HG03097 (cell line): Measurements from ENCODE around the gene TGFBR3L.

Experiments used
- ATAC-seq: cut with Tn5 transposase; IDR thresholded peaks from one replicate; pipeline ENCODE4 v1.9.1; 2021; ENCODE audit not compliant: unreplicated experiment, low FRiP score

TGFBR3L gene

GRCh38 chr19:7903244-7904073, 11.2 kb upstream of the TGFBR3L start, which contains the start of gene MAP2K7:
Gene MAP2K7, plus strand, starts transcription at chr19:7903877. Its CDS starts 68 bp downstream, at chr19:7903945.
- ATAC-seq, result peak; percentile 83

GRCh38 chr19:7904074-7905020, 10.3 kb upstream of the TGFBR3L start:
- ATAC-seq, result peak; percentile 30

- no peak for ATAC-seq
These were observed 9.4 kb upstream of the TGFBR3L start for GRCh38 chr19:7905268-7905667.

GRCh38 chr19:7905859-7906258, 8.8 kb upstream of the TGFBR3L start:
- no peak for ATAC-seq

- no peak for ATAC-seq
These were observed 7.5 kb upstream of the TGFBR3L start for GRCh38 chr19:7907122-7907521.

- ATAC-seq, result no peak
These were observed 7.1 kb upstream of the TGFBR3L start for GRCh38 chr19:7907544-7907943.

- no peak for ATAC-seq
These were observed 6.4 kb upstream of the TGFBR3L start for GRCh38 chr19:7908078-7908699.

GRCh38 chr19:7908742-7909461, 5.7 kb upstream of the TGFBR3L start:
- no peak for ATAC-seq

- no peak for ATAC-seq
These were observed 5.1 kb upstream of the TGFBR3L start for GRCh38 chr19:7909471-7910067.

- no peak for ATAC-seq
These were observed 4.1 kb upstream of the TGFBR3L start for GRCh38 chr19:7910321-7911161.

- ATAC-seq, result no peak
These were observed 3.0 kb upstream of the TGFBR3L start for GRCh38 chr19:7911508-7912143.

GRCh38 chr19:7912144-7912696, 2.4 kb upstream of the TGFBR3L start:
- ATAC-seq, result no peak

- ATAC-seq, result no peak
These were observed 1.7 kb upstream of the TGFBR3L start for GRCh38 chr19:7912697-7913564.

- no peak for ATAC-seq
These were observed 978 bp upstream of the TGFBR3L start for GRCh38 chr19:7913652-7914051.

GRCh38 chr19:7914099-7914498, 531 bp upstream of the TGFBR3L start:
- ATAC-seq, result no peak

GRCh38 chr19:7915250-7916102, 846 bp downstream of the TGFBR3L start:
- ATAC-seq, result no peak
